C4-2B (cell line): ENCODE measurements around the gene PLXNA3.

ENCODE experiments used
- H3K27ac ChIP-seq: fragments of 450-650 bp; 2 replicates; pipeline ENCODE4 v1.5.1; 2017
- CTCF ChIP-seq: fragments of 450-650 bp; conservative IDR thresholded peaks from 2 replicates; pipeline ENCODE4 v1.5.1; 2017; ENCODE audit warnings: mild to moderate bottlenecking
- ZFX ChIP-seq: fragments of 450-650 bp; IDR thresholded peaks from 2 replicates; pipeline ENCODE4 v1.6.1; 2017

Gene PLXNA3

DNA sequence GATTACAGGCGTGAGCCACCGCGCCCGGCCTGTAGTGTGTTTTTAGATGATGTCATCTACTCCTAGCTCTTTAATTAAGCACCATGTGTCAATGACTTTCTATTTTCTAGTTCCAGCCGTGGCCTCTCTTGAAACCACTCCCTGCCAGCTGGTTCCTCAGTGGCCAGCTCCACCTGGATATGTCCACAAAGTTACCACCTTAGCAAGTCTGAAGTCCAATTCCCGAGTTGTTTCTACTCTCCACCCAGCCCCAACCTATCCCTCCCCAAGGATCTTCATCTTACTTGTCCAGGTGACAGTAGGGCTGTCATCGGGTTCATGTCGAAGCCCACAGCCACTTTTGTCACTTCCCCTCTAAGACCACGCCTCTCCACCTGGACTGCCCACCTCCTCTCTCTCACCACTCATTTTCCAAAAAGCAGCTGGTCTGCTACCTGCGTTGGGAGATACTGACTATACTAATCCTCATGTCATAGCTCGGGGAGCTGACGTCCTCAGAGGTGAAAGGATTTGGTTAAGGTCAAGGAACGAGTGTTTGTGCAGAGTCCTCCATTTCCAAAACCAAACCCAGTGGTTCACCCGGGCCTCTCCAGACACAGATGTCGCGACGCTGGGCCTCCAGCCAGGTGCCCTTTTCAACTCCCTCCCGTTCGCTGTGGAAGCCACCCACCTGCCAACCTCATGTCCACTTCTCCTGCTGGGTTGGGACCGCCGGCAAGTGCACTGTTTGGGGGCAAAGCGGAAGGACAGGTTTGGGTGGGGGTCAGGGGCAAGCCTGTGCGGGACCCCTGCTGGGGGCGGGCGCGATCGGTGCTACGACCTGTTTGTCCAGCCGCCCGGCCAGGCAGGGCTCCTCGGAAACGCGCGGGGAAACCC, 57.2 kb downstream of the PLXNA3 start:
- H3K27ac ChIP-seq: peak overlapping the region; percentile 89

GRCh38 chrX:154515966-154516655, 58.0 kb downstream of the PLXNA3 start, which contains the start of gene FAM3A:
FAM3A (minus strand) TSS chrX:154516232; CDS start chrX:154515772, 460 bp downstream.
- peak within 1 kb of the TSS; percentile 89 for H3K27ac ChIP-seq
- TF ChIP-seq ZFX: peak; percentile 72
- no peak for TF ChIP-seq CTCF

More for the DNA sequence above, 57.2 kb downstream of the PLXNA3 start:
- TF ChIP-seq ZFX (no peak), CTCF (no peak)

DNA sequence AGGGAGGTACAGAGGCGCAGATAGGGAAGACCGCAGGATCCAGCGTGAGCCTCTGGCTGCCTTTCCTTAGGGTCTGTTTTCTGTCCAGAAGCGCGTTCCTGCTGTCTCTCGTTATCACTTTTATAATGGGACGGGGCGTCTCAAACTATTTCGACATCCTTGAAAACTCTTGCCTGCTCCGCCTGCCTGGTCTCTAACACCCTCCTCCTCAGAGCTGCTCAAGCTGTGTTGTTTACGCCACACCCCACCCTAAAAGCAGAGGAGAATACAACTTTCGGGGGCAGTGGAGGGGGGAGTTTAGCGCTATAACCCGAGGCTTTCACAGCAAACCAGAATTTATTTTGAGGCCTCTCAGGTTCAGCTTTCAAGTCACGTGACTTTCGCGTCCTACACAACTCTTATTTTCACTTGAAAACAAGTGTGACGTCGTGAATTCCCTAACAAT, 58.6 kb downstream of the PLXNA3 start:
- H3K27ac ChIP-seq: peak overlapping the region; percentile 89
- TF ChIP-seq CTCF (no peak), ZFX (no peak)

DNA sequence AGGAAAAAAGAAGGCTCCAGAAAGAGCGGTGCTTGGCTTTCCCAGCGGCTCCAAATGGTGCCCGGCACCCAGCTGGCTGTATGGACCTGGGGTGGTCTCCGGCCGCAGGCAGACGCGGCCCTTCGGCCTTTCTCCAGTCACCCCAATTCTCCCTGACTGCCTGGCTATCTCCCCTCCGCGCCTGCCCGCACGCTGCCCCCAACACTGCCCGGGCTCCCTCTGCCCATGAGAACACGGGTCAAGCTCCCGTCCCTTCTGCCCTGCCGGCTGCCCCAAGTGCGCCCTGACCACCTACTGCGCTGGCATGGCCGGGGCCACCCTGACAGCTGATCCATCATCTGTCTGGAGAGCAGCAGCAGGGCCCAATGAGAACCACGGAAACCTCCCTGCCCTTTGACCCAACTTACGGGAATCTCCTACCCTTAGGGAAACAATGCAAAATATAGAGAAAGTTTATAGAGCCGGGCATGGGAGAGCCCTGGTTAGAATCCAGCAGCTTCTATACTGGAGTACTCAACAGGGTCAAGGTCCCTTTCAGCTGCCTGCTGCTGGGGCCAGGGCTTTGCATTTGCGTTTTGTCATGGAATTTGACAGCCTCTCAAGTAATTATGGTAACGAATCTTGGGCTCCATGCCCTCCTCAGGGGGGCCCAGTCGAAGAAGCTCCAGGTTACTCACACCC, 59.2 kb downstream of the PLXNA3 start:
- TF ChIP-seq ZFX (no peak), CTCF (no peak)
- H3K27ac ChIP-seq: peak overlapping the region; percentile 89

GRCh38 chrX:154519389-154519788, 61.3 kb downstream of the PLXNA3 start:
- no peak for TF ChIP-seq CTCF
- no peak for TF ChIP-seq ZFX
- no peak overlapping the region for H3K27ac ChIP-seq

DNA sequence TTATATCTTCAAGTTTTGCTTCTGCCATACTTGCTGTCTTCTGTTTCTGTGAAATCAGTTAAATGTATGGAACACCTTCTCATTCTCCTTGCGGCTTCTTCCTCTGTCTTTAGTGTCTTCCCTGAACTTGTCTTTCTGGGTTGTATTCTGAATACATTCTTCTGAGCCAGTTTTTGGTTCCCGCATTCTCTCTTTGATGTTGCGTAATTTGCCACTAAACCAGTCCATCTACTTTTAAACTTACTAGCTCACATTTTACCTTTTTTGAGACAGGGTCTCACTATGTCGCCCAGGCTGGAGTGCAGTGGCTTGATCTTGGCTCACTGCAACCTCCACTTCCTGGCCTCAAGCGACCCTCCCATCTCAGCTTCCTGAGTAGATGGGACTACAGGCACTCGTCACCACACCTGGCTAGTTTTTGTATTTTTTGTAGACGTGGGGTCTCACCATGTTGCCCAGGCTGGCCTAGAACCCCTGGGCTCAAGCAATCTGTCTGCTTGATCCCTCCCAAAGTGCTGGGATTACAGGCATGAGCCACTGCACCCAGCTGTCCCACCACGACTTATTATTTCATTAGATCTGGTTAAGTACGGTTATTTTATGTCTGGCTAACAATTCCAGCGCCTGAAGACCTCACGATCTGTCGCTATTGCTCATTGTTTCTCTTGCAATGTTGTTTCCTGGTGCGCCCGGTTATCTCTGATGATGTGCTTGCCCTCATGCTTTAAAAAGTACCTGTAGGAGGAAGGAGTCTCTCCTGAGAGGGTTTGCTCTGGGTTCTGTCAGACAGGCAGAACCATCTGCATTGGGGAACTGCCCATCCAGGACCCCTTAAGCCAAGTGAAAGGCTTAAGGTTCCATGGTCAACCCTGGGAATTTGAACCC, 67.8 kb downstream of the PLXNA3 start:
- H3K27ac ChIP-seq: peak overlapping the region; percentile 2; the same call in 1 of the 2 replicates
- TF ChIP-seq ZFX (no peak), CTCF (no peak)
